GM18909 (cell line): Measurements from ENCODE around the gene IL17A.

Experiments used
- ATAC-seq: cut with Tn5 transposase; IDR thresholded peaks from one replicate; pipeline ENCODE4 v1.9.1; 2021; ENCODE audit warnings: mild to moderate bottlenecking; ENCODE audit not compliant: unreplicated experiment, poor library complexity

The IL17A gene

DNA sequence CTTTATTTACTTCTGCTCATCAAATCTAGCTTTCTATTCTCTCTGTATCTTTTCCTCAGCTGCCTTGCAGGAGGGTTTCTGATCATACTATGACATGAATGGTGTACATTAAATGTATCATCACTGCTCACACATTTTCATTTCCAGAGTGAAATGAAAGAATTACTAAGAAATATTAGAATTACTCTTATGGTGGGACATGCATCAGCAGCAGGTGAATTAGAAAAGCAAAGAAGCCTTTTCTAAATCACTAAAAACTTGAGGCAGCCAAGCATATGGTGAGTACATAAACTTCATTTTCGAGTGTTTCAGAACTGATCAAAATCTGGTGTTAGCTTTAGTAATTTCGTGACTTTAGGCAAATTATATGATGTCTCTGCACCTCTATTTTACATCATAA, 23.6 kb downstream of the IL17A start:
- ATAC-seq: peak; percentile 25

DNA sequence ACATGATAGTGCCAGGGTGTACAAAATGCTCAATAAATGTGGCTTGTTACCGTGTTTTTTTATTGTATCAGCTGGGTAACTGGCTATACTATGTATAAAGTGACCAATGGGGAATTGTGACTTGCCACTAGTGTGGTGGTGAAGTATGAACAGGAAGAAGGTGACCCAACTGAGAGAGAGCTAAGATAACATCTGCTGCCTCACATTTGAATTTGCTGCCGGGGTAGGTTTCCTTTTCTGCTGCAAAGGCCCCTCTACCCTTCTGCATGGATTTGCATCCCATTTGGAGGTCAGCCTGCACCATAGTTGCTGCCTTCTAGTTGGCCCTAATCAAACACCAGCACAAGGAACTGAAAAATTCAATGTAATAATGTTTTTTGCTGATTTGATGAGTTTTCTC, 24.1 kb downstream of the IL17A start:
- ATAC-seq: peak; percentile 77

DNA sequence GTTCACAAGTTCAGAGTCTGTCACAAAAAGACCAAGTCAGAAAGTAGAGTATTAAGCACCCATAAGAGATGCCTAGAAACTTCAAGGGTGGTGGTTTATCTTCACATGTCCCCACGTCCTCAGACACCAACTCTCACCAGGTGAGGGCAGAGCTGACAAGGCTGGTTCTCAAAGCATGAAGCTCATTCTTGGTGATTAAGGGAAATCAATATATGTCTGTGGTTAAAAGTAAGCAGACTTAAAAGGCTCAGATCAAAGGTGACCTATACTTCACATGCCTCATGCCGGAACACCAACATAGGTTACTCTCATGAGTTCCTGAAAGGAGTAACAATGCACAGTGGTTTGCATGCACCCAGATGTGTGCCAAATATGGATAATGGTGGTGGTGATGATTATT, 27.0 kb downstream of the IL17A start:
- ATAC-seq: no peak

DNA sequence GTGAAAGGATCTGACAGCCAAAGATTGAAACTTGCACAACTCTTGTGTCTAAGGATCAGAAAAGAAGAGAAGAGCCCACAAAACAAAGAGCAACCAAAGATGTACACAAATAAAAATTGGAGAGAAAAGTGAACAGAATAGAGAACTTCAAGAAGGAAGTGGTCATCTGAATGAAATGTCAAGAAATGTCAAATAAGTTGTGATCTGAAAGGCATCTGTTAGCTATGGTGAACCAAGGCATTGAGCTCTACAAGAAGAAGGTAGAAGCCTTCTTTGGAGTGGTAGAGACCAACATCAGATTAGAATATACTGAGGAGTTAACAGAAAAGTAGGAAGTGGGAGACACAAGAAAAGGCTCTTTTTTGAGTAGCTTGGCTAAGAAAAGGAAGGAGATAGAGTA, 29.6 kb downstream of the IL17A start:
- no peak for ATAC-seq

DNA sequence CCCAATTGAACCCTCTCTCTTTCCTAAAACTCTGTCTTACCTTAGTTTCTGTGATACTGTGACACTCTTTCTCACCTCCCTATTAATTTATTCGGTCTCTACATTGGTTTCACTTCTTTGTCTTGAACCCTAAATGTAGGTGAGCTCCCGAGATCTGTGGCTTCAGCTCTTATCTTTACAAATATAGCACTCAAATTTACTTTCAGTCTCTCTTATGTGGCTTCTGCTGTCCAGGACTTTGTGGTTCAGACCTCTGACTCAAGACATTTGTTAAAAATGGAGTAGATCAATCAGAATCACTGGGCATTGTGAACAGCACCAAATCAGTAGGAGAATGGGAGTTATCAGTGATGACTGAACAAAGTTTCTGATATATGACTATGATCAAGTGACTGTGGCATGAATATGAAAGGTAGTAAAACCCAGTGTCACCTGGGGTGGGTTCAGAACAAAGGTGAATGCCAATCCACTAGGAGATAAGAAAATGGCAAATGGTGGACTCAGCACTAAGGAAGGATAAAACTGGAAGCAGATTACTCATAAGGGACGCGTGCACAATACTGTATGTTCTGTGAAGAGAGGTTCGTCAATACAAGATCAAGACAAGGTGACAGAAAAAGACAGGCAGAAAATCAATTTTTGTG, 30.9 kb downstream of the IL17A start:
- no peak for ATAC-seq

DNA sequence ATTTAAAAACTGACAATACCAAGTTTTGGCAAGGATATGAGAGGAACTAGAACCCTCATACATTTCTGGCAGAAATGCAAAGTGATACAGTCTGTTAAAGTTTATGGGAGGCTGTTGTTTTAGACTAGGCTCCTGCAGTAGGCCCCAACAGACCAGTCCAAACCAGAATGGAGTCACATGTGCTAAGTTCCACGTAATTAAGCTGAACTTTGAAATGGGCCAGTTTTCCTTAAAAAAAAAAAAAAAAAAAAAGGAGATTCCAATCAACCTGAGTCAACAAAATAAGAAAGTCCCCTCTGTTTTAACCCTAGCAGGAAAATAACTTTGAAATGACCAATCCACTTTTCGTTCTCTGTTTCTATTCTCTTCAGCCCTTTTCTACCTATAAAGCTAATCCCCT, 31.6 kb downstream of the IL17A start:
- no peak for ATAC-seq

DNA sequence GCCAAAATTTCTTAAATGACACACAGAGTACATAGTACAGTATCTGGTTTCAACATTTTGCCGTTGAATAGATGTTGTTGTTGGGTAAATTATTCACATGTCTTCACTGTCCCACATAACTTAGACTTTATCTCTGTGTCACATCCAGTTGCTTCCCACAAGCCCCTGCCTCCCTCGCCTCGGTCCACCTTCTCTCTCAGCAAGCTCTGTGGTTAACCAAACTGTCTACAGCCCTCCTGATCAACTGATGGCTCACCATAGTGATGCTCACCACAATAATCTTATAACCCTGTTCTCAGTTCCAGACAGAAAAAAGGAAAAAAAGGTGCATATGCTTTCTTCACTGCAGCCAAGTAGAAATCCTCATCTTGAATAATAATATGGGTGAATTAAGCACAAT, 35.1 kb downstream of the IL17A start:
- peak; percentile 83 for ATAC-seq

DNA sequence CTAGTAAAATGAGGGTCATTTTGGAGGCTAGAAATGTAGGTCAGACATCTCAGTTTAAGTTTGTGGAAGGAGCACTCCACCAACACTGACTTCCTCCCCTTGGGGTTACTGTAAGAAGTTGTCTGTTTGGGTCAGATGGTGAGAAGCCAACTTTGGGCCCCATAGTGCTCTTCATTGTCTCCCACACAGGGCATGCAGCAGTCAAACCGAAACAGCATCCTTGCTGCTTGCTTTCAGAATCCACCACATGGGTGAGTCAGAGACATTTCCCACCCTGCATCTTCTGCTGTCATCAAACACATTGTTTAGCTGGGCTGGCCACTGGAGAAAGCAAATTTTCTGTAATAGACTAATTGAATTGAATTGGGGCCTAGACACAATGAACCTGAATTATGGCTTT, 41.3 kb downstream of the IL17A start:
- peak; percentile 100 for ATAC-seq

DNA sequence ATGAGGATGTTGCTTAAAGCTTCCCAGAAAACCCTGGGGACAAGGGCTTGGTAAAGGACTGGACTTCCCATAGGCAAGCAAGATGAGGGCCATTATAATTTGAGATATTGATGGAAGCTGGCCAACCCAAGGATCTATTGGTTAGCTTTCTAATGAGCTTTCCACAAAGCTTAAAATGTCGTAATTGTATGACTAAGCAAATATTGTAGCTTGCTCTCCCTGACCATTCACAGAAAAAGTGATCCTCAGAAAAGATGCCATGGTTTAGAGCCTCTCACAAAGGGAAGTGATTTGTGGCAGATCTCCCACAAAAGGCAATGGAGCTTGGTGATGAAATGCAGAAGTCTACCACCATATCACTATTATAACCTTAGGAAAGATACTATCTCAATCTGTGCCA, 44.5 kb downstream of the IL17A start:
- no peak for ATAC-seq

DNA sequence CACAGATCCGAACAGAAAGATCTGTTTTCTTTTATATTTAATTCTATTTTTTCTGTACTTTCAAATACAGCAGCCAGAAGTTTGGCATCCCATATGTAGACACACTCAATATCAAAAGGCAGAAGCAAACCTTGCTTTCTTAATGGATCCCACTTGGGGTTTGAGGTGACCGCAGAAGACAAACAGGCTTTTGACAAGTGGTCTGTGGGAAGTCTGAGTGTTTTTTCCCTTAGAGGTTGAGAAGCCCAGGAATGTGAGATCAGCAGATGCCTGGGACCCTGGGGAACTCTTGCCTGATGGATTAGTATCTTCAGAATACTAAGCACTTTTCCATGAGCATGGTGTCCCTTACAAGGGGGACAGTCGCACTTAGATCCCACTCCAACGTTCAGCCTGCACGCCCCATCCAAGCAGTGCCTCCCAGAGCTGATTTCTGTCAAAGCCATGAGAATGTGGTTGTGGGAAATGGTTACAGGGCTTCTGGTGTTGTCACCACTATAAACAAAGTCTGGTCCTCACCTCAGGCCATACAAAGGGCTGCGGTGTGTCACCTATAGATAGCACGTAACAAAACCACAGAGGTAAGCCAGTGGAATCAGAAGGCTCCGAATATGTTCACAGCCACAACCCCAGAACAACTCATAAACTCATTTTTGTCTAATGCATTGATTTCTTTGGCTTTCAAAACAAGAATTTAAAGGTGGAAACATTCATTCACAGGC, 45.4 kb downstream of the IL17A start:
- ATAC-seq: no peak

DNA sequence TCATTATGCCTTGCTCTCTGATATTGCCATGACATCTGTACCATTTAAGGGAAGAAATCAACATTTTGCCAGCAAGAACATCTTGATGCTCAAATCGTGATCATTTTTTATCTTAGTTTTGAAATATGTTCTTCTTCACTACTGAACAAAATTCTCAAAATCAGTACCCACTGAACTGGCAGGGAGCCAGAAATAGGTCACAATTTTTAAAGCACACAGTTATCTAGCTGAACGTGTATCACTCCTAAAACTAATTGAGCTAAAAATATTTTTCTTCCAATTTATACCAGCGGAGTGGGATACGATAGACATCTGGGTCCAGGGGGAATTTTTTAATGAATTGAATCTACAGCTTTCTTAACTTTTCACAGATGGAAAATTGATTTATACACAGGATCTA, 46.8 kb downstream of the IL17A start:
- no peak for ATAC-seq

DNA sequence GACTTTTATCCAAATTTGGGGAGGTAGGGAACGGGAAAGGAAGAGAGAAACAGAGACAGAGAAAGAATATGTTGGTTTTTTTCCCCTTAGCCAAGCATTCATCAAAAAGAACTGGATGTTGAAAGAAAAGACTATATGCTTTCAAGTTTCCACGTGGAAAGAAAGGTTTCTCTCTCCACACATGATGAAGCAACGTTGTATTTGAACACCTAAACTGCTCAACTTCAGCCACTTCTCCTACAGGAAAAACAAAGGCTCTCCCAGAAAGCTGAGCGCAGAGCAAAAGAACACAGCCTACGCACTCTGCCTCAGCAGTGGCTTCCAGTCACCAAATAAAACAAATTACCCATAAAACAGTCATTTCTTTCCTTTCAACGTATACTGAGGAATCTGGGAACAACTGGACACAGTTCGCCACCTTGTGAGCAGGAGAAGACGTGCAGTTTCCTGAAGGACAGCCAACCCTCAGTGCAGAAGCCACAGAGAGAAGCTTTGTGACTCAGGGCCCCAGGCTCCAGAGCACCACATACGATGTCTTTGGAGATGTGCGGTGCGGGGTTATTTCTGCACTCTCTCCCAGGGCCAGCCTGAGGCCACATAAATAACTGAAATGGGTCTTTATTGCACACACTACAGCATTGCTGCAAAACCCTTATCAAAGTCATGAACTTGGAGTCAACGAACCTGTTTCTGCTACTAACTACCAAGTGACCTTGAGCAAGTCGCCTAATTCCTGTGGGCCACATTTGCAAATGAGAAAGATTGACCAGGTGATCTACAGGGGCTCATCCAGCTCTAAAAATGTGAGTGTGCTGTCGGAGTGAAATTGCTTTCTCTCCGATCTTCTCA, 48.0 kb downstream of the IL17A start:
- ATAC-seq: peak; percentile 79
